ENCODE results near the gene DIAPH3. TPM values are rescaled to one million over a fixed set of nuclear protein-coding genes. Genes with fewer than 3 reads are reported as not detected.
A peak's percentile ranks its signal among the peaks of the same experiment; 100 is the strongest.

Gene DIAPH3
- total RNA-seq, 2 experiments from 2014 or later = 24.0 to 24.3 TPM

- no peaks in the 10 kb centered on the region for H3K36me3 Mint-ChIP-seq (ENCODE audit: low read depth)
- CTCF ChIA-PET = interaction anchor here (0.7 kb wide), 1 partner anchor 318 kb away, joined by 3 read pairs; no protein-coding TSS in a partner anchor
- H3K27me3 Mint-ChIP-seq (ENCODE audit: low read depth) = no peaks in the 10 kb centered on the region
- no peaks in the 10 kb centered on the region for H3K4me1 Mint-ChIP-seq (ENCODE audit: low read depth)
- no peak overlapping the region for H3K4me3 Mint-ChIP-seq
- DNase-seq = no peak
- intact Hi-C loops (cut with micrococcal nuclease) = no loop called here
- no peak overlapping the region for H3K27ac Mint-ChIP-seq
- no peaks in the 10 kb centered on the region for H3K9me3 Mint-ChIP-seq
These were observed 463.4 kb downstream of the DIAPH3 start for GRCh38 chr13:59700281-59700680.

GRCh38 chr13:59696271-59696670, 467.5 kb downstream of the DIAPH3 start:
- intact Hi-C loops (cut with micrococcal nuclease) = no loop called here
- CTCF ChIA-PET = interaction anchor here (0.6 to 1.0 kb wide), 2 partner anchors 17 to 75 kb away, joined by 3 read pairs; no protein-coding TSS in a partner anchor
- no peak for DNase-seq
- no peak overlapping the region for H3K27ac Mint-ChIP-seq
- H3K36me3 Mint-ChIP-seq (ENCODE audit: low read depth) = no peaks in the 10 kb centered on the region
- no peak overlapping the region for H3K4me3 Mint-ChIP-seq
- H3K4me1 Mint-ChIP-seq (ENCODE audit: low read depth) = no peaks in the 10 kb centered on the region
- no peaks in the 10 kb centered on the region for H3K27me3 Mint-ChIP-seq (ENCODE audit: low read depth)
- H3K9me3 Mint-ChIP-seq = no peaks in the 10 kb centered on the region

GRCh38 chr13:59691501-59692066, 472.1 kb downstream of the DIAPH3 start:
- Mint-ChIP-seq H3K4me1 (ENCODE audit: low read depth) (no peaks in the 10 kb centered on the region), H3K27ac (no peak overlapping the region), H3K27me3 (ENCODE audit: low read depth) (no peaks in the 10 kb centered on the region)

GRCh38 chr13:59690857-59691500, 472.7 kb downstream of the DIAPH3 start:
- no peak for DNase-seq
- intact Hi-C loops (cut with micrococcal nuclease) = no loop called here
- H3K9me3 Mint-ChIP-seq = no peaks in the 10 kb centered on the region
- no peaks in the 10 kb centered on the region for H3K4me1 Mint-ChIP-seq (ENCODE audit: low read depth)
- H3K27me3 Mint-ChIP-seq (ENCODE audit: low read depth) = no peaks in the 10 kb centered on the region
- no peak overlapping the region for H3K4me3 Mint-ChIP-seq
- no peak overlapping the region for H3K27ac Mint-ChIP-seq
- CTCF ChIA-PET = interaction anchor here (1.1 kb wide), 1 partner anchor 9 kb away, joined by 4 read pairs; no protein-coding TSS in a partner anchor
- no peaks in the 10 kb centered on the region for H3K36me3 Mint-ChIP-seq (ENCODE audit: low read depth)

More at GRCh38 chr13:59691501-59692066, 472.1 kb downstream of the DIAPH3 start:
- no peaks in the 10 kb centered on the region for H3K9me3 Mint-ChIP-seq
- CTCF ChIA-PET = interaction anchor here (0.6 to 1.1 kb wide), 2 partner anchors 9 to 759 kb away, joined by 4 read pairs; no protein-coding TSS in a partner anchor
- H3K4me3 Mint-ChIP-seq = no peak overlapping the region
- H3K36me3 Mint-ChIP-seq (ENCODE audit: low read depth) = no peaks in the 10 kb centered on the region
- no peak for DNase-seq
- intact Hi-C loops (cut with micrococcal nuclease) = no loop called here

- Mint-ChIP-seq H3K4me1 (ENCODE audit: low read depth) (no peaks in the 10 kb centered on the region), H3K4me3 (no peak overlapping the region), H3K27me3 (ENCODE audit: low read depth) (no peaks in the 10 kb centered on the region), H3K27ac (no peak overlapping the region), H3K36me3 (ENCODE audit: low read depth) (no peaks in the 10 kb centered on the region), H3K9me3 (no peaks in the 10 kb centered on the region)
- DNase-seq = no peak
- intact Hi-C loops (cut with micrococcal nuclease) = no loop called here
- CTCF ChIA-PET = no interaction called here
These were observed 474.7 kb downstream of the DIAPH3 start for GRCh38 chr13:59689057-59689456.

GRCh38 chr13:59686798-59687394, 476.8 kb downstream of the DIAPH3 start:
- DNase-seq = no peak
- Mint-ChIP-seq H3K36me3 (ENCODE audit: low read depth) (no peaks in the 10 kb centered on the region), H3K4me1 (ENCODE audit: low read depth) (no peaks in the 10 kb centered on the region), H3K9me3 (no peaks in the 10 kb centered on the region), H3K27me3 (ENCODE audit: low read depth) (no peaks in the 10 kb centered on the region), H3K4me3 (no peak overlapping the region), H3K27ac (no peak overlapping the region)
- intact Hi-C loops (cut with micrococcal nuclease) = no loop called here
- CTCF ChIA-PET = no interaction called here

GRCh38 chr13:59684105-59684504, 479.6 kb downstream of the DIAPH3 start:
- no peak for DNase-seq
- no peaks in the 10 kb centered on the region for H3K27me3 Mint-ChIP-seq (ENCODE audit: low read depth)
- H3K27ac Mint-ChIP-seq = no peak overlapping the region
- H3K4me1 Mint-ChIP-seq (ENCODE audit: low read depth) = no peaks in the 10 kb centered on the region
- H3K9me3 Mint-ChIP-seq = no peaks in the 10 kb centered on the region
- H3K36me3 Mint-ChIP-seq (ENCODE audit: low read depth) = no peaks in the 10 kb centered on the region
- H3K4me3 Mint-ChIP-seq = no peak overlapping the region
- intact Hi-C loops (cut with micrococcal nuclease) = no loop called here
- CTCF ChIA-PET = no interaction called here

GRCh38 chr13:59681636-59682311, 482.0 kb downstream of the DIAPH3 start:
- H3K36me3 Mint-ChIP-seq (ENCODE audit: low read depth) = no peaks in the 10 kb centered on the region
- H3K4me1 Mint-ChIP-seq (ENCODE audit: low read depth) = no peaks in the 10 kb centered on the region
- no peaks in the 10 kb centered on the region for H3K27me3 Mint-ChIP-seq (ENCODE audit: low read depth)
- H3K9me3 Mint-ChIP-seq = no peaks in the 10 kb centered on the region
- CTCF ChIA-PET = interaction anchor here (0.6 to 3.0 kb wide), 7 partner anchors 10 to 648 kb away, joined by 3 to 7 read pairs (median 5); no protein-coding TSS in a partner anchor
- no peak overlapping the region for H3K4me3 Mint-ChIP-seq
- no peak overlapping the region for H3K27ac Mint-ChIP-seq
- DNase-seq = no peak
- intact Hi-C loops (cut with micrococcal nuclease) = loop anchor here (2.0 kb wide), 1 partner anchor 225 kb away; no protein-coding TSS in a partner anchor

GRCh38 chr13:59680429-59681024, 483.2 kb downstream of the DIAPH3 start:
- Mint-ChIP-seq H3K4me1 (ENCODE audit: low read depth) (no peaks in the 10 kb centered on the region), H3K27ac (no peak overlapping the region), H3K27me3 (ENCODE audit: low read depth) (no peaks in the 10 kb centered on the region), H3K4me3 (no peak overlapping the region), H3K36me3 (ENCODE audit: low read depth) (no peaks in the 10 kb centered on the region), H3K9me3 (no peaks in the 10 kb centered on the region)
- DNase-seq = no peak
- CTCF ChIA-PET = interaction anchor here (0.6 to 3.0 kb wide), 12 partner anchors 10 to 751 kb away, joined by 3 to 9 read pairs (median 5); no protein-coding TSS in a partner anchor
- intact Hi-C loops (cut with micrococcal nuclease) = loop anchor here (1.0 to 2.0 kb wide), 4 partner anchors 226 to 751 kb away; no protein-coding TSS in a partner anchor

- intact Hi-C loops (cut with micrococcal nuclease) = loop anchor here (5.0 to 10.0 kb wide), 2 partner anchors 224 to 548 kb away; no protein-coding TSS in a partner anchor
- DNase-seq = no peak
- Mint-ChIP-seq H3K27ac (no peak overlapping the region), H3K4me1 (ENCODE audit: low read depth) (no peaks in the 10 kb centered on the region), H3K9me3 (no peaks in the 10 kb centered on the region), H3K36me3 (ENCODE audit: low read depth) (no peaks in the 10 kb centered on the region), H3K27me3 (ENCODE audit: low read depth) (no peaks in the 10 kb centered on the region), H3K4me3 (no peak overlapping the region)
- CTCF ChIA-PET = interaction anchor here (0.7 to 3.3 kb wide), 12 partner anchors 9 to 657 kb away, joined by 3 to 20 read pairs (median 5); no protein-coding TSS in a partner anchor
These were observed 484.5 kb downstream of the DIAPH3 start for GRCh38 chr13:59679254-59679653.

GRCh38 chr13:59677966-59678814, 485.5 kb downstream of the DIAPH3 start:
- Mint-ChIP-seq H3K27me3 (ENCODE audit: low read depth) (no peaks in the 10 kb centered on the region), H3K36me3 (ENCODE audit: low read depth) (no peaks in the 10 kb centered on the region), H3K9me3 (no peaks in the 10 kb centered on the region), H3K4me1 (ENCODE audit: low read depth) (peaks cover under 1% of the 10 kb centered on the region), H3K4me3 (no peak overlapping the region), H3K27ac (no peak overlapping the region)
- intact Hi-C loops (cut with micrococcal nuclease) = loop anchor here (1.0 to 10.0 kb wide), 3 partner anchors 223 to 549 kb away; no protein-coding TSS in a partner anchor
- peak; percentile 5 for DNase-seq
- CTCF ChIA-PET = interaction anchor here (0.6 to 3.3 kb wide), 6 partner anchors 10 to 287 kb away, joined by 3 to 20 read pairs (median 4); no protein-coding TSS in a partner anchor
